ENCODE measurements around the gene ZDHHC21.

The ZDHHC21 gene

GRCh38 chr9:14597171-14597799 is 95.9 kb downstream of the ZDHHC21 start:
- no peak for DNase-seq

- DNase-seq = no peak
Measured at GRCh38 chr9:14593406-14593805, 99.8 kb downstream of the ZDHHC21 start.

- DNase-seq = no peak
Measured at GRCh38 chr9:14591411-14591810, 101.8 kb downstream of the ZDHHC21 start.

- no peak for DNase-seq
Measured at GRCh38 chr9:14585730-14586473, 107.3 kb downstream of the ZDHHC21 start.

GRCh38 chr9:14584571-14584970 is 108.7 kb downstream of the ZDHHC21 start:
- DNase-seq = no peak

- no peak for DNase-seq
Measured at GRCh38 chr9:14578030-14578429, 115.2 kb downstream of the ZDHHC21 start.

GRCh38 chr9:14574173-14574572 is 119.1 kb downstream of the ZDHHC21 start:
- DNase-seq = no peak

GRCh38 chr9:14573319-14573718 is 119.9 kb downstream of the ZDHHC21 start:
- no peak for DNase-seq

GRCh38 chr9:14565352-14566016 is 127.7 kb downstream of the ZDHHC21 start:
- no peak for DNase-seq

- no peak for DNase-seq
Measured at GRCh38 chr9:14563902-14564624, 129.2 kb downstream of the ZDHHC21 start.

- no peak for DNase-seq
Measured at GRCh38 chr9:14561929-14562405, 131.3 kb downstream of the ZDHHC21 start.

Data from NCI-H1105 (cell line).